Neural progenitor cell (in vitro differentiated cells): ENCODE data around the gene LRRC40.

ENCODE experiments used
- CTCF ChIP-seq: fragments of 200-600 bp; sonication (generic); IDR thresholded peaks from 2 replicates; pipeline ENCODE4 v1.5.1; 2017; ENCODE audit warnings: antibody characterized with exemption, mild to moderate bottlenecking
- EZH2 ChIP-seq: fragments of 200-600 bp; sonication (generic); IDR thresholded peaks from 2 replicates; pipeline ENCODE4 v1.6.1; 2017; ENCODE audit warnings: antibody characterized with exemption, mild to moderate bottlenecking, moderate library complexity
- EZH2phosphoT487 ChIP-seq: fragments of 200-600 bp; sonication (generic); IDR thresholded peaks from 2 replicates; pipeline ENCODE4 v1.6.1; 2017; ENCODE audit warnings: antibody characterized with exemption

- no peak for TF ChIP-seq EZH2
- TF ChIP-seq CTCF, result no peak
- no peak for TF ChIP-seq EZH2phosphoT487
Observed at GRCh38 chr1:70103770-70104169, 101.6 kb downstream of the LRRC40 start.
